Endothelial cell of umbilical vein (primary cell): ENCODE measurements around the gene ITIH5. TPM values are rescaled to one million over a fixed set of nuclear protein-coding genes. Genes with fewer than 3 reads are reported as not detected.

ENCODE experiments used
- BruUV-seq: library from RNA; stranded (reverse); fragments of 400-500 nt; replicated peaks from 2 replicates; lab custom pipeline; 2021; lab: Mats Ljungman, UMichigan
- CTCF ChIA-PET: fragments of 300-600, 350-600 bp; sonication (Branson Sonifier 250); formaldehyde crosslinking; loops from one replicate; lab custom pipeline; 2021; ENCODE audit warnings: antibody characterized with exemption, inconsistent platforms; lab: Charles Lee
- POLR2A ChIA-PET: fragments of 300-600, 350-600 bp; sonication (Branson Sonifier 250); formaldehyde crosslinking; loops from one replicate; lab custom pipeline; 2021; ENCODE audit warnings: antibody characterized with exemption, inconsistent platforms; lab: Charles Lee
- DNase-seq: peaks from one replicate; pipeline ENCODE4 v3.0.0-alpha.2; 2011; ENCODE audit warnings: low read depth, low spot score
- FAIRE-seq: peaks from 2 replicates; lab custom pipeline; 2011; peaks lifted over from hg19 to GRCh38; lab: Jason Lieb, UNC
- H2AFZ ChIP-seq: 2 replicates; pipeline ENCODE4 v1.6.0; 2012; ENCODE audit warnings: low read depth, low read length, control low read depth, inconsistent platforms
- H3K27ac ChIP-seq: 2 replicates; pipeline ENCODE4 v1.5.1; 2011; ENCODE audit warnings: low read depth, mild to moderate bottlenecking, control low read depth, low read length, moderate library complexity; ENCODE audit not compliant: insufficient read depth
- H3K27me3 ChIP-seq, 2 experiments: 2 replicates each; pipeline versions ENCODE4 v1.6.0 to v1.6.1; 2011; ENCODE audit warnings: low read length in 2 of 2, mixed read lengths in 1 of 2; ENCODE audit not compliant: control insufficient read depth in 2 of 2, insufficient read depth in 2 of 2
- H3K36me3 ChIP-seq, 2 experiments: 2 replicates in 1 of 2; 3 replicates in 1 of 2; pipeline ENCODE4 v1.5.1; 2011; ENCODE audit warnings: low read length in 2 of 2, mild to moderate bottlenecking in 1 of 2, moderate library complexity in 1 of 2; ENCODE audit not compliant: control insufficient read depth in 2 of 2, insufficient read depth in 2 of 2; ENCODE audit errors: extremely low read depth in 1 of 2
- H3K4me1 ChIP-seq: 3 replicates; pipeline ENCODE4 v1.5.1; 2011; ENCODE audit warnings: mild to moderate bottlenecking, low read length; ENCODE audit not compliant: control insufficient read depth, insufficient read depth; ENCODE audit errors: extremely low read depth
- H3K4me2 ChIP-seq: 2 replicates; pipeline ENCODE4 v1.6.1; 2011; ENCODE audit warnings: low read length, control low read depth, mixed read lengths; ENCODE audit not compliant: insufficient read depth
- H3K4me3 ChIP-seq, 3 experiments: fragments of 200-600 bp in 1 of 3; sonication (generic), shearing (Covaris generic) in 1 of 3; replicated peaks in 1 of 3; 2 replicates each; pipeline ENCODE4 v1.5.1; 2011 to 2016; ENCODE audit warnings: control low read depth in 3 of 3, low read length in 3 of 3, mild to moderate bottlenecking in 2 of 3, inconsistent platforms in 1 of 3, low read depth in 1 of 3, moderate library complexity in 1 of 3; ENCODE audit not compliant: insufficient read depth in 1 of 3
- H3K79me2 ChIP-seq: 2 replicates; pipeline ENCODE4 v1.6.0; 2012; ENCODE audit warnings: low read length, inconsistent platforms; ENCODE audit not compliant: control insufficient read depth, insufficient read depth
- H3K9ac ChIP-seq: replicated peaks from 2 replicates; pipeline ENCODE3; 2011; ENCODE audit warnings: low read length, control low read depth; ENCODE audit not compliant: insufficient read depth; ENCODE audit errors: extremely low read depth
- H3K9me1 ChIP-seq: replicated peaks from 3 replicates; pipeline ENCODE4 v1.6.0; 2011; ENCODE audit warnings: mild to moderate bottlenecking, low read length; ENCODE audit not compliant: control insufficient read depth, insufficient read depth; ENCODE audit errors: extremely low read depth
- H3K9me3 ChIP-seq: replicated peaks from 2 replicates; pipeline ENCODE4 v1.5.1; 2012; ENCODE audit warnings: low read length, inconsistent platforms; ENCODE audit not compliant: control insufficient read depth, insufficient read depth
- H4K20me1 ChIP-seq: replicated peaks from 2 replicates; pipeline ENCODE3; 2011; ENCODE audit warnings: mild to moderate bottlenecking, low read length; ENCODE audit not compliant: control insufficient read depth, insufficient read depth; ENCODE audit errors: extremely low read depth
- EZH2 ChIP-seq: IDR thresholded peaks from 2 replicates; pipeline ENCODE4 v1.6.1; 2012; ENCODE audit warnings: borderline replicate concordance, low read depth, mild to moderate bottlenecking, moderate library complexity, low read length, inconsistent platforms; ENCODE audit not compliant: severe bottlenecking
- FOS ChIP-seq: IDR thresholded peaks from 2 replicates; pipeline ENCODE4 v1.6.1; 2011; ENCODE audit warnings: mild to moderate bottlenecking, low read length, moderate library complexity, borderline replicate concordance; ENCODE audit not compliant: insufficient read depth
- GATA2 ChIP-seq: IDR thresholded peaks from 2 replicates; pipeline ENCODE4 v1.7.0; 2011; ENCODE audit warnings: low read depth, mild to moderate bottlenecking, moderate library complexity, mixed read lengths, low read length; ENCODE audit not compliant: insufficient read length, insufficient read depth
- JUN ChIP-seq: IDR thresholded peaks from 2 replicates; pipeline ENCODE4 v1.6.1; 2011; ENCODE audit warnings: borderline replicate concordance, low read depth; ENCODE audit not compliant: insufficient read length, insufficient read depth
- MYC ChIP-seq: IDR thresholded peaks from one replicate; pipeline ENCODE4 v1.6.1; 2011; ENCODE audit warnings: mild to moderate bottlenecking, low read depth, low read length
- POLR2A ChIP-seq: IDR thresholded peaks from 2 replicates; pipeline ENCODE4 v1.6.1; 2012; ENCODE audit warnings: low read depth, mild to moderate bottlenecking, control low read depth, low read length
- POLR2AphosphoS5 ChIP-seq: IDR thresholded peaks from 2 replicates; pipeline ENCODE4 v1.6.1; 2012; ENCODE audit warnings: low read depth, mild to moderate bottlenecking, control low read depth, low read length, moderate library complexity; ENCODE audit not compliant: insufficient read depth
- dilution Hi-C: fragments of 300-500 bp; cut with MboI; formaldehyde crosslinking; loops from one replicate; pipeline ENCODE4 v1.15.0; 2019; ENCODE audit warnings: low sequenced_read_pairs; ENCODE audit not compliant: extremely low pct_ligation_motif_present
- intact Hi-C: fragments of 100-400 bp; cut with micrococcal nuclease; formaldehyde crosslinking; loops from one replicate; pipeline ENCODE4 v1.10.0; 2022
- polyA plus RNA-seq, 4 experiments: library from polyadenylated mRNA; depleted of rRNA in 3 of 4; stranded (reverse) in 3 of 4; unstranded in 1 of 4; fragments of >200 nt; gene quantifications; 2 replicates each; pipeline versions ENCODE4 v1.2.1 to v1.2.3, GENCODE V29; 2011 to 2012; ENCODE audit warnings: missing spikeins in 1 of 4
- total RNA-seq: library from RNA; stranded (reverse); gene quantifications from 2 replicates; pipeline ENCODE4 v1.2.3, GENCODE V29; 2021
- TF ChIP-seq, protein P1 (sequence below): IDR thresholded peaks from 2 replicates; pipeline ENCODE4 v1.6.1; 2011; ENCODE audit not compliant: insufficient read depth, insufficient read length
- TF ChIP-seq, protein P2 (sequence below), 2 donors: IDR thresholded peaks; 1 replicate in 1 of 2; 2 replicates in 1 of 2; pipeline ENCODE4 v1.5.1; 2011; ENCODE audit warnings: low read length in 2 of 2, mild to moderate bottlenecking in 2 of 2, moderate library complexity in 2 of 2, control low read depth in 1 of 2, inconsistent platforms in 1 of 2, low read depth in 1 of 2; ENCODE audit not compliant: insufficient read depth in 1 of 2; ENCODE audit errors: extremely low read depth in 1 of 2

Gene ITIH5
- total and polyA plus RNA-seq, 2 donors (not counting 3 experiments of a cell fraction or from before 2014, with no cell fraction given): not detected

DNA sequence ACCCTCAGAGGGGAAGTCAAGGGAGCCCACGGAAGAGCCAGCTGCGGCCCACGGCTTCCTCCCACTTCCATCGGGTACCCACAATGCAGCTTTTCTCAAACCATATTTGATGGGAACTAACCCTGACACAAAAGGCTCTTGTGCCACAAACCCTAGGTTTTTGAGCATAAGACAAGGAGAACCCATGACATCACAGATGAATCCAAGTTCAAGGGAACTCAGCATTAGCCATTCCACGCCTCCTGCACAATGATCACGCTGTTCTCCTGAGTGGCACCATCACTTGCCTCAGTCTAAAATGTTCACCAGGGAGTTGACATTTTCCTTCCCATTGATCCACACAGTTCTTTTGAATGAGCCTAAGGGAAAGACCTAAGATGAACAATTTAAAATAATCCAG lies 70.4 kb downstream of the ITIH5 start:
- no peaks in the 10 kb centered on the region for H3K9me1 ChIP-seq
- H3K4me2 ChIP-seq: no peak overlapping the region
- no peak for FAIRE-seq
- no peaks in the 10 kb centered on the region for H3K79me2 ChIP-seq
- no peaks in the 10 kb centered on the region for H3K27me3 ChIP-seq
- no peak overlapping the region for H2AFZ ChIP-seq
- no peak overlapping the region for H3K27ac ChIP-seq
- no peaks in the 10 kb centered on the region for H3K9me3 ChIP-seq
- ChIA-PET CTCF (no interaction called here), POLR2A (no interaction called here)
- no peak for DNase-seq
- dilution Hi-C loops: no loop called here
- TF ChIP-seq JUN: no peak
- TF ChIP-seq, protein P1, sequence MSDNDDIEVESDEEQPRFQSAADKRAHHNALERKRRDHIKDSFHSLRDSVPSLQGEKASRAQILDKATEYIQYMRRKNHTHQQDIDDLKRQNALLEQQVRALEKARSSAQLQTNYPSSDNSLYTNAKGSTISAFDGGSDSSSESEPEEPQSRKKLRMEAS: no peak
- TF ChIP-seq FOS: no peak
- TF ChIP-seq POLR2A: no peak
- TF ChIP-seq EZH2: no peak
- no peak for TF ChIP-seq MYC
- TF ChIP-seq, protein P2, sequence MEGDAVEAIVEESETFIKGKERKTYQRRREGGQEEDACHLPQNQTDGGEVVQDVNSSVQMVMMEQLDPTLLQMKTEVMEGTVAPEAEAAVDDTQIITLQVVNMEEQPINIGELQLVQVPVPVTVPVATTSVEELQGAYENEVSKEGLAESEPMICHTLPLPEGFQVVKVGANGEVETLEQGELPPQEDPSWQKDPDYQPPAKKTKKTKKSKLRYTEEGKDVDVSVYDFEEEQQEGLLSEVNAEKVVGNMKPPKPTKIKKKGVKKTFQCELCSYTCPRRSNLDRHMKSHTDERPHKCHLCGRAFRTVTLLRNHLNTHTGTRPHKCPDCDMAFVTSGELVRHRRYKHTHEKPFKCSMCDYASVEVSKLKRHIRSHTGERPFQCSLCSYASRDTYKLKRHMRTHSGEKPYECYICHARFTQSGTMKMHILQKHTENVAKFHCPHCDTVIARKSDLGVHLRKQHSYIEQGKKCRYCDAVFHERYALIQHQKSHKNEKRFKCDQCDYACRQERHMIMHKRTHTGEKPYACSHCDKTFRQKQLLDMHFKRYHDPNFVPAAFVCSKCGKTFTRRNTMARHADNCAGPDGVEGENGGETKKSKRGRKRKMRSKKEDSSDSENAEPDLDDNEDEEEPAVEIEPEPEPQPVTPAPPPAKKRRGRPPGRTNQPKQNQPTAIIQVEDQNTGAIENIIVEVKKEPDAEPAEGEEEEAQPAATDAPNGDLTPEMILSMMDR (IDR thresholded peaks at IDR 0.05; ENCODE audit: extremely low read depth in 1 of 2, insufficient read depth in 1 of 2, low read depth in 1 of 2, low read length in 2 of 2): no peak
- no peak for TF ChIP-seq GATA2
- no peak for TF ChIP-seq POLR2AphosphoS5
- H4K20me1 ChIP-seq: no peaks in the 10 kb centered on the region
- BruUV-seq: no TSS peak
- H3K4me3 ChIP-seq: no peak overlapping the region
- intact Hi-C loops: no loop called here
- no peak overlapping the region for H3K9ac ChIP-seq
- H3K36me3 ChIP-seq: no peaks in the 10 kb centered on the region
- H3K4me1 ChIP-seq: no peaks in the 10 kb centered on the region
